Body of pancreas (tissue), 4 donors: ENCODE measurements around the gene ALPP.

Experiments
- POLR2A ChIP-seq, 3 donors: fragments of 450-650 bp; IDR thresholded peaks; one replicate each; pipeline ENCODE4 v1.6.1; 2016; ENCODE audit warnings: antibody characterized with exemption in 3 of 3, mild to moderate bottlenecking in 2 of 3
- TF ChIP-seq, protein P1 (sequence below), 7 experiments: fragments of 450-650 bp in 4 of 7; fragments of 200-600 bp in 3 of 7; sonication (generic) in 3 of 7; IDR thresholded peaks; one replicate each; pipeline ENCODE4 v1.5.1; 2016 to 2019; ENCODE audit warnings: antibody characterized with exemption in 7 of 7

DNA sequence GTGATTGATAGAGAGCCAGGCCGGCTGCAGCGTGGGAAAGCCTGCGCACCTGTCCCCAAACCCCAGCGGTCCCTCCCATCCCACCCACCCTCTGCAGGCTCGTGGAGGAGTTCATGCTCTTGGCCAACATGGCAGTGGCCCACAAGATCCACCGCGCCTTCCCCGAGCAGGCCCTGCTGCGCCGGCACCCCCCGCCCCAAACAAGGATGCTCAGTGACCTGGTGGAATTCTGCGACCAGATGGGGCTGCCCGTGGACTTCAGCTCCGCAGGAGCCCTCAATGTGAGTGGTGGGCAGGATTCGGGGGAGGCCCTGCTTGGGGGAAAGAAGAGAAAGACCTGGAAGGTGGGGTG is 48.9 kb upstream of the ALPP start:
- TF ChIP-seq, protein P1, sequence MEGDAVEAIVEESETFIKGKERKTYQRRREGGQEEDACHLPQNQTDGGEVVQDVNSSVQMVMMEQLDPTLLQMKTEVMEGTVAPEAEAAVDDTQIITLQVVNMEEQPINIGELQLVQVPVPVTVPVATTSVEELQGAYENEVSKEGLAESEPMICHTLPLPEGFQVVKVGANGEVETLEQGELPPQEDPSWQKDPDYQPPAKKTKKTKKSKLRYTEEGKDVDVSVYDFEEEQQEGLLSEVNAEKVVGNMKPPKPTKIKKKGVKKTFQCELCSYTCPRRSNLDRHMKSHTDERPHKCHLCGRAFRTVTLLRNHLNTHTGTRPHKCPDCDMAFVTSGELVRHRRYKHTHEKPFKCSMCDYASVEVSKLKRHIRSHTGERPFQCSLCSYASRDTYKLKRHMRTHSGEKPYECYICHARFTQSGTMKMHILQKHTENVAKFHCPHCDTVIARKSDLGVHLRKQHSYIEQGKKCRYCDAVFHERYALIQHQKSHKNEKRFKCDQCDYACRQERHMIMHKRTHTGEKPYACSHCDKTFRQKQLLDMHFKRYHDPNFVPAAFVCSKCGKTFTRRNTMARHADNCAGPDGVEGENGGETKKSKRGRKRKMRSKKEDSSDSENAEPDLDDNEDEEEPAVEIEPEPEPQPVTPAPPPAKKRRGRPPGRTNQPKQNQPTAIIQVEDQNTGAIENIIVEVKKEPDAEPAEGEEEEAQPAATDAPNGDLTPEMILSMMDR (IDR thresholded peaks at IDR 0.05), result no peak
- TF ChIP-seq POLR2A (IDR thresholded peaks at IDR 0.05), result no peak
